22Rv1 (cell line): ENCODE data around the gene SETBP1.

Experiments
- CTCF ChIP-seq: fragments of 450-650 bp; IDR thresholded peaks from 2 replicates; pipeline ENCODE4 v1.5.1; 2017; ENCODE audit warnings: mild to moderate bottlenecking
- ZFX ChIP-seq: fragments of 450-650 bp; IDR thresholded peaks from 2 replicates; pipeline ENCODE4 v1.6.1; 2017; ENCODE audit warnings: antibody characterized with exemption, borderline replicate concordance

DNA sequence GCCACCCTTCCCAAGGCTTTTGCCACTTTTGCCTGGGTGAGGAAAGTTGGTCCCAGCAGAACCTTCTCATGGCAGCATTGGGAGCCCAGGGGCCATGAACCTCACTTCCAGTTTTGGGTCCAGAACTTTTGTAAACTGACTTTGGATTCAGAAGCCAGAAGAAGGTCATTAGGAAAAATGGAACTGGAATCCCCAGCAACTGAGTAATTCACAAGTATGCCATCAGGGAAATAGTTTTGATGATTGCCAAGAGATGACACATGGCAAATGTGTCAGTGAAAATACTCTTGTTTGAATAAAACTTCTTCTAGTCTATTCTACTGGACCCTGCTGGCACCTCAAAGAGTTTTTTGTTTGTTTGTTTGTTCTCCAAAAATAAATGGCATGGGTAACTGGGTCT, 203.7 kb downstream of the SETBP1 start:
- TF ChIP-seq CTCF (no peak), ZFX (no peak)
